Ovary (tissue), 9 donors: ENCODE measurements around the gene NREP. TPM values are rescaled to one million over a fixed set of nuclear protein-coding genes. Genes with fewer than 3 reads are reported as not detected.

Source experiments
- DNase-seq, 5 donors: peaks; one replicate each; pipeline ENCODE4 v3.0.0-alpha.2; 2019 to 2020
- H3K27ac ChIP-seq, 2 donors: fragments of 200-600 bp; one replicate each; pipeline versions ENCODE4 v1.5.1 to v1.8.0; 2019 to 2022
- H3K27me3 ChIP-seq: fragments of 200-600 bp; one replicate; pipeline ENCODE4 v1.8.0; 2022
- H3K36me3 ChIP-seq: fragments of 200-600 bp; sonication (generic); one replicate; pipeline ENCODE4 v1.5.1; 2019
- H3K4me1 ChIP-seq: one replicate; pipeline ENCODE4 v1.8.1; 2013; ENCODE audit warnings: mild to moderate bottlenecking, moderate library complexity; ENCODE audit not compliant: insufficient read depth
- H3K4me3 ChIP-seq: fragments of 200-600 bp; sonication (generic); one replicate; pipeline ENCODE4 v1.5.1; 2017
- H3K9me3 ChIP-seq, 2 donors: fragments of 200-600 bp in 1 of 2; sonication (generic) in 1 of 2; one replicate each; pipeline versions ENCODE4 v1.5.1 to v1.8.1; 2013 to 2019; ENCODE audit warnings: mild to moderate bottlenecking in 1 of 2, moderate library complexity in 1 of 2
- CTCF ChIP-seq, 3 donors: fragments of 450-650 bp in 2 of 3; fragments of 200-600 bp in 1 of 3; IDR thresholded peaks; one replicate each; pipeline versions ENCODE4 v1.5.1 to v1.8.0; 2016 to 2022; ENCODE audit warnings: antibody characterized with exemption in 3 of 3, mild to moderate bottlenecking in 1 of 3
- EP300 ChIP-seq: sonication (generic); formaldehyde crosslinking; IDR thresholded peaks from one replicate; pipeline ENCODE4 v1.6.1; 2017; ENCODE audit warnings: antibody characterized with exemption
- POLR2A ChIP-seq: fragments of 450-650 bp; IDR thresholded peaks from one replicate; pipeline ENCODE4 v1.6.1; 2017; ENCODE audit warnings: antibody characterized with exemption, mild to moderate bottlenecking, moderate library complexity
- WGBS, 3 donors: extraction: QIAGEN DNeasy Blood & Tissue Kit in 1 of 3; methylation state at CpG; one replicate each; pipeline versions ENCODE4 v1.1.5 to v1.1.7; 2013 to 2017; 5-methylcytosine and 5-hydroxymethylcytosine counted together
- intact Hi-C, 4 donors: fragments of 100-400 bp; cut with DNase I; formaldehyde crosslinking; loops; one replicate each; pipeline versions ENCODE4 v1.11.0 to v1.15.1; 2022 to 2023
- polyA plus RNA-seq, 2 donors: library from polyadenylated mRNA; stranded (reverse); fragments of 200-250 nt in 1 of 2; fragments of 350-450 nt in 1 of 2; fragmentation: Illumina TruSeq in 1 of 2; extraction: RNeasy Lipid Tissue Mini Kit (QIAGEN cat#74804) in 1 of 2; gene quantifications; one replicate each; pipeline ENCODE4 v1.2.3, GENCODE V29; 2013 to 2014
- total RNA-seq, 7 donors: library from RNA; depleted of rRNA in 2 of 7; stranded (reverse); fragments of >200 nt in 2 of 7; fragmentation: NEBNext Ultra II Directional in 3 of 7; extraction: Animal tissue kit (Norgen Biotek cat#: 25700) in 3 of 7; gene quantifications; one replicate each; pipeline versions ENCODE4 v1.1.0 to v1.2.4, GENCODE V29; 2016 to 2023
- donor health status: DM: no; HTN: no; CAD: no; lungs with moderate emphysema.
- donor health status: DM: no; HTN: no; CAD: no.
- donor health status: Bipolar disorder and iron deficiency.
- donor health status: DM: yes; HTN: yes; CAD: no.
- donor health status: DM: no; HTN: no; CAD: no.
- donor health status: DM: yes; HTN: yes; CAD: no.

NREP gene
- total and polyA plus RNA-seq, 9 donors: 17.0 to 129 (median 31.2) TPM

GRCh38 chr5:111737716-111738115 lies 19.3 kb downstream of the NREP start:
- WGBS, 3 donors: 3 to 5% (median 4%) methylated on average over 1 of the region's 1 CpG
- no peak for TF ChIP-seq EP300
- no peak for TF ChIP-seq CTCF (IDR thresholded peaks at IDR 0.05)
- TF ChIP-seq POLR2A: no peak
- H3K4me3 ChIP-seq: no peak overlapping the region
- DNase-seq: no peak
- no peaks in the 10 kb centered on the region for H3K36me3 ChIP-seq
- intact Hi-C loops: no loop called here
- peaks cover 8% of the 10 kb centered on the region for H3K4me1 ChIP-seq
- H3K27ac ChIP-seq: no peak overlapping the region
- no peaks in the 10 kb centered on the region for H3K27me3 ChIP-seq
- H3K9me3 ChIP-seq: no peaks in the 10 kb centered on the region

- peak in 3 of 5 donors; percentile 25 to 68 (median 35) for DNase-seq
- H3K4me3 ChIP-seq: no peak overlapping the region
- H3K4me1 ChIP-seq: peaks cover 4% of the 10 kb centered on the region
- intact Hi-C loops: no loop called here
- TF ChIP-seq EP300 (no peak), CTCF (IDR thresholded peaks at IDR 0.05) (no peak), POLR2A (no peak)
- H3K27me3 ChIP-seq: no peaks in the 10 kb centered on the region
- no peaks in the 10 kb centered on the region for H3K36me3 ChIP-seq
- 47 to 59% (median 59%) methylated on average over 8 of the region's 8 CpGs for WGBS, 3 donors
- H3K9me3 ChIP-seq: no peaks in the 10 kb centered on the region
- no peak overlapping the region for H3K27ac ChIP-seq
Observed at GRCh38 chr5:111735583-111736270, 21.3 kb downstream of the NREP start.

- TF ChIP-seq CTCF (IDR thresholded peaks at IDR 0.05) (no peak), POLR2A (no peak), EP300 (no peak)
- Histone ChIP-seq H3K27ac (no peak overlapping the region), H3K9me3 (no peaks in the 10 kb centered on the region), H3K27me3 (no peaks in the 10 kb centered on the region), H3K4me1 (peaks cover 4% of the 10 kb centered on the region), H3K36me3 (no peaks in the 10 kb centered on the region), H3K4me3 (no peak overlapping the region)
- 19 to 45% (median 37%) methylated on average over 3 of the region's 3 CpGs for WGBS, 3 donors
- intact Hi-C loops: no loop called here
- no peak for DNase-seq
Observed at GRCh38 chr5:111734597-111734996, 22.4 kb downstream of the NREP start.

- DNase-seq: no peak
- Histone ChIP-seq H3K4me3 (no peak overlapping the region), H3K9me3 (no peaks in the 10 kb centered on the region), H3K4me1 (peaks cover 4% of the 10 kb centered on the region), H3K27me3 (no peaks in the 10 kb centered on the region), H3K27ac (no peak overlapping the region), H3K36me3 (no peaks in the 10 kb centered on the region)
- TF ChIP-seq CTCF (IDR thresholded peaks at IDR 0.05) (no peak), EP300 (no peak), POLR2A (no peak)
- 23 to 44% (median 23%) methylated on average over 5 of the region's 6 CpGs for WGBS, 3 donors
- intact Hi-C loops: no loop called here
Observed at GRCh38 chr5:111734013-111734412, 23.0 kb downstream of the NREP start.
